IPS-NIHi7 (cell line): Measurements from ENCODE around the gene SLC1A4.
"Not testable (repeated sequence)": the region's sequence is repeated elsewhere in the genome, so short reads cannot be mapped to it uniquely, and the experiment has no call there.

Experiments used
- DNase-seq: peaks from one replicate; pipeline ENCODE4 v3.0.0; 2012; ENCODE audit warnings: mixed read lengths; ENCODE audit errors: extremely low spot score

Gene SLC1A4

GRCh38 chr2:64989126-64989981 is at the start of gene SLC1A4:
TSS of gene SLC1A4 (plus strand) at chr2:64989399. CDS start at chr2:64989644, 245 bp downstream.
- DNase-seq, result peak; percentile 80

- no peak for DNase-seq
These were observed 48.1 kb upstream of the SLC1A4 start for GRCh38 chr2:64941143-64941542.

- DNase-seq, result no peak
These were observed 47.4 kb upstream of the SLC1A4 start for GRCh38 chr2:64941801-64942200.

GRCh38 chr2:64942693-64943092 is 46.5 kb upstream of the SLC1A4 start:
- no peak for DNase-seq

GRCh38 chr2:64943387-64944150 is 45.6 kb upstream of the SLC1A4 start:
- DNase-seq, result no peak

GRCh38 chr2:64944484-64944883 is 44.7 kb upstream of the SLC1A4 start:
- DNase-seq, result no peak

GRCh38 chr2:64945973-64946768 is 43.0 kb upstream of the SLC1A4 start:
- no peak for DNase-seq

- DNase-seq, result no peak
These were observed 42.4 kb upstream of the SLC1A4 start for GRCh38 chr2:64946769-64947247.

- DNase-seq, result no peak
These were observed 41.3 kb upstream of the SLC1A4 start for GRCh38 chr2:64947885-64948284.

- no peak for DNase-seq
These were observed 38.7 kb upstream of the SLC1A4 start for GRCh38 chr2:64950226-64951160.

GRCh38 chr2:64951306-64951953 is 37.8 kb upstream of the SLC1A4 start:
- DNase-seq, result no peak

GRCh38 chr2:64952096-64952495 is 37.1 kb upstream of the SLC1A4 start:
- DNase-seq, result no peak

- no peak for DNase-seq
These were observed 36.4 kb upstream of the SLC1A4 start for GRCh38 chr2:64952511-64953482.

GRCh38 chr2:64955467-64955866 is 33.7 kb upstream of the SLC1A4 start:
- DNase-seq, result no peak

- DNase-seq, result no peak
These were observed 31.9 kb upstream of the SLC1A4 start for GRCh38 chr2:64957109-64957903.

- no peak for DNase-seq
These were observed 30.6 kb upstream of the SLC1A4 start for GRCh38 chr2:64958556-64958955.

- no peak for DNase-seq
These were observed 28.4 kb upstream of the SLC1A4 start for GRCh38 chr2:64960819-64961218.

- not testable (repeated sequence) for DNase-seq
These were observed 26.1 kb upstream of the SLC1A4 start for GRCh38 chr2:64963138-64963537.
